GM10266 (cell line): ENCODE data around the gene ZNF319.
A peak's percentile ranks its signal among the peaks of the same experiment; 100 is the strongest.

Experiments
- DNase-seq: peaks from one replicate; pipeline ENCODE4 v3.0.0; 2012; ENCODE audit errors: extremely low spot score
- TF ChIP-seq, protein P1 (sequence below): IDR thresholded peaks from 2 replicates; pipeline ENCODE4 v1.5.1; 2012; ENCODE audit warnings: mild to moderate bottlenecking, low read depth; ENCODE audit not compliant: control insufficient read depth, insufficient read depth; ENCODE audit errors: missing control alignments

ZNF319 gene

DNA sequence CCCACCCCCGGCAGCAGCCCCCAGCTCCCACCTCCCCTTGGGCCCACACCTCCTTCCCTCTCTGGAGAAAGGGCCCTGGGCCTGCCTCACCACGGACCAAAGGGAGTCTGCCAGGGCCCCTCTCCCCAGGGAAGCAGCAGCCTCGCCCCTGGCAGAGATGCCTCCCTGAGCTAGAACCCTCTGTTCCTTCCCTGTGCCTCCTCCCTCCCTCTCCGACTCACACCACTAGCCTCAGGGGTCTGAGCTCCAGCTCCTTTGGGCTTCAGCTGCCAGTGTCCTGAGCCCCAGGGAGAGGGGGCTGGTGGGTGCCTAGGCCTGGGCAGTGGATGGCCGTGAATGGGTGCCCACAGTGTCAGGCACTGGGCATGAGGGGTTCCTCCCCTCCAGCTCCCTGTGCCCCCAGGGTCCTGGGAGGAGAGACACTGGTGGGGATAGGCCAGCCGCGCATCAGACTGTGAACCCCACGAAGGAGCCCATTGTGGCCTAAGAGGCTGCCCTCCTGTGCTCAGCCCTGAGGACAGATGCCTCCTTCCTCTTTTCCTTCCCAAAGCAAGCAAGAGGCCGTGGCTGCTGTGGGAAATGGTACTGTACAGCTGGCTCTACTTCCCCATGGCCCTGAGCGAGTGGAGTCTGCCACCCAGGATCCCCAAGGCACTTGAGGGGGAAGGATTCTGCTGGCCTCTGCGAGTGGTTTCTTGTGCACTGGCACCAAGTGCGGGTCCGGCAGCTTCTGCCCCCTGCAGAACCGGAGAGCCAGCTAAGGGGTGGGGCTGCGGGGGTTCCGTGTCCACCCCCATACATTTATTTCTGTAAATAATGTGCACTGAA, 45.8 kb upstream of the ZNF319 start:
- no peak for DNase-seq

DNA sequence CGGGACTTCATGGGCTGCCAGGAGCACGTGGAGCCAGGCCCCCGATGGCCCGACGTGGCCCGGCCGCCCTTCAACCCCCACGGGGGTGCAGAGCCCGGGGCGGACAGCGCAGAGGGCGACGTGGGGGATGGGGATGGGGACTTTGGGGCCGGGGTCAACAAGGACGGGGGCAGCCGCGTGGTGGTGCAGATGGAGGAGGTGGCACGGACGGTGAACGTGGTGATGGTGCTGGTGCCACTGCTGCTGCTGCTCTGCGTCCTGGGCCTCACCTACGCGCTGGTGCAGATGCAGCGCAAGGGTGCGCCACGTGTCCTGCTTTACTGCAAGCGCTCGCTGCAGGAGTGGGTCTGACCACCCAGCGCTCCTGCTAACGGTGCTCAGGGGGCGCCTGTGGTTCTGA, 44.6 kb upstream of the ZNF319 start:
- no peak for DNase-seq
- TF ChIP-seq, protein P1, sequence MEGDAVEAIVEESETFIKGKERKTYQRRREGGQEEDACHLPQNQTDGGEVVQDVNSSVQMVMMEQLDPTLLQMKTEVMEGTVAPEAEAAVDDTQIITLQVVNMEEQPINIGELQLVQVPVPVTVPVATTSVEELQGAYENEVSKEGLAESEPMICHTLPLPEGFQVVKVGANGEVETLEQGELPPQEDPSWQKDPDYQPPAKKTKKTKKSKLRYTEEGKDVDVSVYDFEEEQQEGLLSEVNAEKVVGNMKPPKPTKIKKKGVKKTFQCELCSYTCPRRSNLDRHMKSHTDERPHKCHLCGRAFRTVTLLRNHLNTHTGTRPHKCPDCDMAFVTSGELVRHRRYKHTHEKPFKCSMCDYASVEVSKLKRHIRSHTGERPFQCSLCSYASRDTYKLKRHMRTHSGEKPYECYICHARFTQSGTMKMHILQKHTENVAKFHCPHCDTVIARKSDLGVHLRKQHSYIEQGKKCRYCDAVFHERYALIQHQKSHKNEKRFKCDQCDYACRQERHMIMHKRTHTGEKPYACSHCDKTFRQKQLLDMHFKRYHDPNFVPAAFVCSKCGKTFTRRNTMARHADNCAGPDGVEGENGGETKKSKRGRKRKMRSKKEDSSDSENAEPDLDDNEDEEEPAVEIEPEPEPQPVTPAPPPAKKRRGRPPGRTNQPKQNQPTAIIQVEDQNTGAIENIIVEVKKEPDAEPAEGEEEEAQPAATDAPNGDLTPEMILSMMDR: no peak

More for the DNA sequence above, 45.8 kb upstream of the ZNF319 start:
- TF ChIP-seq, protein P1: no peak

DNA sequence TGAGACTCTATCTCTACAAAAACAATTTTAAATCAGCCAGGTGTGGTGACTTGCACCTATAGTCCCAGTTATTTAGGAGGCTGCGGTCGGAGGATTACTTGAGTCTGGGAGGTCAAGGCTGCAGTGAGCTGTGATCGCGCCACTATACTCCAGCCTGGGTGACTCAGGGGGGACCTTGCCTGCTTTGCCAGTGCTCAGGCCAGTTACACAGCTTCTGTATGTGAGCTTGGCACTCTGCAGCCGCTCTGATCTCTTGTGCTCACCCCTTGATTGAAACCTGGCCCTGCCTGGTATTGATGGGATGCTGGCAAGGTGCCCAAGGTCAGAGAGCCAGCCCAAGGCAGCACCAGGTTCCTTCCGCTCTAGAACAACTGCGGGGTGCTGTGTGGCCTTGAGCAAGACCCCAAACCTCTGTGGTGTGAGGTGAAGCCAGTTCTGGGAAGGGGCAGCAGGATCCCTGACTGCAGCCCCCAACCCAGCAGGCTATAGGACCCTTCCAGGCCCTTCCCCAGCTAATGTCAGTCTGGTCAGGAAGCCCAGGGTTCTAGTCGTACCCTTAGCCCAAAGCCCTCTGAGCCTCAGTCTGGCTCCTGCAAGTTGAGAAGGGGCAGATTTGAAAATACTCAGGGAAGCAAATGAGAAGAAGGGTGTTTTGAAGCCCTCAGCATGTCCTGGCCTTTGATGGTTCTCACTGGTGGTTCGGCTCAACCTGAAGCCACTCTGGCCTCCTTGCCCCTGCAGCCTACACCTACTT, 44.0 kb upstream of the ZNF319 start:
- TF ChIP-seq, protein P1: no peak
- DNase-seq: no peak

DNA sequence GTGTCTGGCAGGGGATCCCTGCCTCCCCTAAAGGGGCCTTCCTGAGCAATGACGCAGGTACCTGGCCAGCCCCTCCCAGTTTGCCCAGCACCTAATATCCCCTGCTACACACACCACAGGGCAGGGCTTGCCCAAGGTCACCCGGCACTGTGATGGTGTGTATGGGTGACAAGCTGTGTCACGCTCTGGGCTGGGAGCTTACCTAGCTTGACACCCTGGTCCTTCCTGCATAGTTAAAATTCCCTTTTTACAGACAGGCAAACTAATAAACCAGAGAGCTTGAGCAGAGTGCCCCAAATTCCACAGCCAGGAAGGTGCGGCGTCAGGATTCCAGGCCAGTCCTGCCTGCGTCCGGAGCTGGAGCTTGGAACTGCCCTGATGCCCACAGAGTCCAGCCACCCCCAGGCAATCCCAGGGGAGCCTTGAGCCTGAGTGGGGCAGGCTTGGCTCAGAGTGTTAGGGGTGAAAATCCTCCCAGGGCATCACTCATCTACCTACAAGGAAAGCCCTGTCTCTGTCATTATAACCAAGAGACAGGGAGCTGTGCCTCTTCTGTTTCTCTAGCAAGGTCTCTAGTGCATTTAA, 43.2 kb upstream of the ZNF319 start:
- DNase-seq: no peak
- TF ChIP-seq, protein P1: no peak

DNA sequence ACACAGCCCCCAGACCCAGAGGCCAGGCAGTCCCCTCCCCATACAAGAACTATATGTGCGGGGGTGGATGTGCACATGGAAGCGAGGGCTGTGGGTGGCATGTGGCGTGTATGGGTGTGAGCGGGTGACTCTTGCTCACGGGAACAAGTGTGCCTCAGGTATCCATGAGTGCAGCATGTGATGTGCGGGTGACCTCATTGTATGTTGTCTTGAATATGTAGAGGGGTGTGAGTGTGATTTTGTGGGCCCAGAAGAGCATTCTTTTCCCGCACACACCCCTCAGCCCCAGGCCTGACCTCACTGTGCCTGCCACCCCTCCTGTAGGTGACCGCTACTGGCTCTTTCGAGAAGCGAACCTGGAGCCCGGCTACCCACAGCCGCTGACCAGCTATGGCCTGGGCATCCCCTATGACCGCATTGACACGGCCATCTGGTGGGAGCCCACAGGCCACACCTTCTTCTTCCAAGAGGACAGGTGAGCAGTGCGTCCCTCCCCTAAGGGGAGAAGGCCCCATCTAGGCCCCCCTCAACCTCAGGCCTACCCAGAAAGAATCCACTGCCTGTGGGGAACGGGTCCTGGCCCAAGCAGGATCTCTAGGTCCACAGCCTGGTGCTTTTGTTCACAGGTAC, 42.5 kb upstream of the ZNF319 start:
- DNase-seq: no peak
- TF ChIP-seq, protein P1: no peak

DNA sequence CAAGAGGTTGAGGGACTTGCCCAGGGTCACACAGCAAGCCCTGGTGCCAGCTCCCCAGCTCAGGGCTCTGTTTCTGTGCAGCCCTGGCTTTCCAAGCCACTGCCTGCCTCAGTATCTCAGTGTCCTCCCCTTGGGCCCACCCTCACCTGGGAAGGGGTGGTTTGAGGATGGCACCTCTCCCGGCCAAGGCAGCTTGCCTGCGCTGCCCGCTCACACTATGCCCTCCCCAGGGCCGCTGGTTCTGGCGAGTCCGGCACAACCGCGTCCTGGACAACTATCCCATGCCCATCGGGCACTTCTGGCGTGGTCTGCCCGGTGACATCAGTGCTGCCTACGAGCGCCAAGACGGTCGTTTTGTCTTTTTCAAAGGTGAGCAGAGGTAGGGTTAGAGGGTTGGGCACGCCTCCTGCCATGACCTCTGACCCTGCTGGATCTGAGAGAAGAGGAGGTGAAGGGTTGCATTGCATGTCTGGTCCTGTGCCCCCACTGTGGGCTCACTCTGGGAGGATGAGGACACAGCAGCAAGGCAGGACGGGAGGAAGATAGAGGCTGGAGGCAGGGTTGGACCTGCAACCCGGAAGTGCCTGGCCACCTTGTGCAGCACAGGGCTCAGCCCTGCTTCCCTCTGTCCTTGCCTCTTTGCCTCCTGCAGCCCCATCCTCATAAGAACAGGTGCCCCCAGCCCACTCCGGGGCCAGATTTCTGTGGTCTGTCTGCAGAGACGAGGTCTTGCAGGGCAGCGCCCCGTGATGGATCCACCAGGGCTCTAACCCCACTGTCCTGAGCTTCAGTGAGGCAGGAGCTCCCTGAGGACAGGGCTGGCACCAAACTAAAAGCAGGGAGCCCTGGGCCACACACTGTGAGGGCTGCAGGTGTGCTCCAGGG, 41.8 kb upstream of the ZNF319 start:
- TF ChIP-seq, protein P1: no peak
- peak; percentile 12 for DNase-seq
